GM23338 (cell line): Measurements from ENCODE around the gene GDF7. TPM values are rescaled to one million over a fixed set of nuclear protein-coding genes. Genes with fewer than 3 reads are reported as not detected.

ENCODE experiments used
- ATAC-seq: fragments of 200-7000 bp; cut with Tn5 transposase; 3 replicates; pipeline ENCODE4 v1.9.1; 2020
- DNase-seq: peaks from one replicate; pipeline ENCODE4 v3.0.0-alpha.2; 2015; ENCODE audit warnings: low spot score
- H2AFZ ChIP-seq: fragments of 200-600 bp; sonication (generic); 2 replicates; pipeline ENCODE4 v1.8.0; 2016; ENCODE audit warnings: antibody characterized with exemption, mild to moderate bottlenecking, moderate library complexity
- H3F3A ChIP-seq: fragments of 200-600 bp; sonication (generic); replicated peaks from 2 replicates; pipeline ENCODE4 v1.8.0; 2017; ENCODE audit warnings: antibody characterized with exemption, mixed run types, low read depth
- H3K27ac ChIP-seq: fragments of 200-600 bp; sonication (generic); 2 replicates; pipeline ENCODE4 v1.6.1; 2016; ENCODE audit warnings: low read depth
- H3K27me3 ChIP-seq: fragments of 200-600 bp; sonication (generic); 2 replicates; pipeline ENCODE4 v1.8.0; 2016; ENCODE audit warnings: mild to moderate bottlenecking, mixed run types, moderate library complexity; ENCODE audit not compliant: insufficient read depth
- H3K36me3 ChIP-seq: fragments of 200-600 bp; sonication (generic); 2 replicates; pipeline ENCODE4 v1.8.0; 2016; ENCODE audit warnings: mild to moderate bottlenecking; ENCODE audit not compliant: insufficient read depth
- H3K4me1 ChIP-seq: fragments of 200-600 bp; sonication (generic); 2 replicates; pipeline ENCODE4 v1.8.0; 2016; ENCODE audit warnings: mild to moderate bottlenecking, moderate library complexity; ENCODE audit not compliant: insufficient read depth
- H3K4me2 ChIP-seq: fragments of 200-600 bp; sonication (generic); 2 replicates; pipeline ENCODE4 v1.7.1; 2017; ENCODE audit warnings: mixed run types
- H3K4me3 ChIP-seq: fragments of 200-600 bp; sonication (generic); 2 replicates; pipeline ENCODE4 v1.6.1; 2016; ENCODE audit warnings: mixed run types
- H3K79me2 ChIP-seq: fragments of 200-600 bp; sonication (generic); replicated peaks from 2 replicates; pipeline ENCODE4 v1.8.0; 2017; ENCODE audit warnings: mild to moderate bottlenecking; ENCODE audit not compliant: insufficient read depth
- H3K9me2 ChIP-seq: fragments of 200-600 bp; sonication (generic); 2 replicates; pipeline ENCODE4 v1.8.0; 2017; ENCODE audit not compliant: insufficient read depth
- H4K20me1 ChIP-seq: fragments of 200-600 bp; sonication (generic); replicated peaks from 2 replicates; pipeline ENCODE4 v1.8.0; 2017; ENCODE audit warnings: mild to moderate bottlenecking; ENCODE audit not compliant: insufficient read depth
- H3K27ac Mint-ChIP-seq: 2 replicates; pipeline ENCODE4 v1.8.0; 2020; ENCODE audit warnings: inconsistent platforms, mild to moderate bottlenecking, moderate library complexity, mixed read lengths
- H3K27me3 Mint-ChIP-seq: 3 replicates; pipeline ENCODE4 v1.8.0; 2022; ENCODE audit warnings: low read depth, mild to moderate bottlenecking, moderate library complexity, mixed read lengths, inconsistent platforms; ENCODE audit not compliant: insufficient read depth, poor library complexity
- H3K36me3 Mint-ChIP-seq: 3 replicates; pipeline ENCODE4 v1.8.0; 2021; ENCODE audit warnings: low read depth, mild to moderate bottlenecking, inconsistent platforms, moderate library complexity, mixed read lengths
- H3K4me1 Mint-ChIP-seq: 3 replicates; pipeline ENCODE4 v1.8.0; 2020; ENCODE audit warnings: mild to moderate bottlenecking, inconsistent platforms, mixed read lengths
- H3K4me3 Mint-ChIP-seq: 3 replicates; pipeline ENCODE4 v1.8.0; 2021; ENCODE audit warnings: moderate library complexity, mild to moderate bottlenecking, inconsistent platforms, mixed read lengths
- H3K9me3 Mint-ChIP-seq: 3 replicates; pipeline ENCODE4 v1.8.0; 2020; ENCODE audit warnings: moderate library complexity, mild to moderate bottlenecking, inconsistent platforms, mixed read lengths
- CREB1 ChIP-seq: fragments of 250-450 bp; sonication (Bioruptor Pico); IDR thresholded peaks from 2 replicates; pipeline ENCODE4 v1.5.0; 2020; ENCODE audit warnings: low read depth, mild to moderate bottlenecking, moderate library complexity
- EZH2 ChIP-seq: fragments of 200-600 bp; sonication (generic); IDR thresholded peaks from one replicate; pipeline ENCODE4 v1.8.0; 2017; ENCODE audit warnings: antibody characterized with exemption, mild to moderate bottlenecking, low read depth; ENCODE audit not compliant: unreplicated experiment
- REST ChIP-seq: IDR thresholded peaks from one replicate; pipeline ENCODE4 v1.6.1; 2018; ENCODE audit warnings: antibody characterized with exemption; ENCODE audit not compliant: unreplicated experiment
- ZNF331 ChIP-seq: fragments of 250-450 bp; sonication (Bioruptor Pico); IDR thresholded peaks from 2 replicates; pipeline ENCODE4 v1.5.0; 2020; ENCODE audit warnings: low read depth, mild to moderate bottlenecking, moderate library complexity
- ZNF462 ChIP-seq: fragments of 250-450 bp; sonication (Bioruptor Pico); IDR thresholded peaks from 2 replicates; pipeline ENCODE4 v1.5.0; 2020; ENCODE audit warnings: mild to moderate bottlenecking, moderate library complexity
- polyA plus RNA-seq: library from polyadenylated mRNA; unstranded; fragments of >200 nt; fragmentation: Nextera tagmentation; extraction: Ambion mirVana; gene quantifications from 2 replicates; pipeline ENCODE4 v1.2.1, GENCODE V29; 2016
- total RNA-seq: library from RNA; depleted of rRNA; stranded (reverse); fragments of >200 nt; shearing (Covaris generic); gene quantifications from 2 replicates; pipeline ENCODE4 v1.2.3, GENCODE V29; 2014

The GDF7 gene
- total and polyA plus RNA-seq, 2 experiments from 2014 or later: 0.19 to 0.52 TPM

GRCh38 chr2:20627712-20628380 lies 39.1 kb upstream of the GDF7 start:
- no peak overlapping the region for H3K27ac Mint-ChIP-seq
- H3K4me2 ChIP-seq: no peak overlapping the region

More at GRCh38 chr2:20627712-20628380, 39.1 kb upstream of the GDF7 start:
- ATAC-seq (no peak), DNase-seq (no peak)
- H3K4me3 ChIP-seq: no peak overlapping the region
- no peaks in the 10 kb centered on the region; the same call in 1 of the 2 replicates for H3K4me1 ChIP-seq
- TF ChIP-seq EZH2 (no peak), ZNF331 (CRISPR knock-in tag) (no peak), REST (no peak), CREB1 (CRISPR knock-in tag) (no peak), ZNF462 (CRISPR knock-in tag) (no peak)
- no peaks in the 10 kb centered on the region for H3K36me3 ChIP-seq
- no peak overlapping the region for H3K4me3 Mint-ChIP-seq
- H3K27ac ChIP-seq: no peak overlapping the region
- no peaks in the 10 kb centered on the region for H3K79me2 ChIP-seq
- peaks cover 14% of the 10 kb centered on the region for H3K4me1 Mint-ChIP-seq
- H3K27me3 Mint-ChIP-seq: peaks cover 3% of the 10 kb centered on the region
- H3F3A ChIP-seq: no peaks in the 10 kb centered on the region
- no peaks in the 10 kb centered on the region for H4K20me1 ChIP-seq
- H3K9me3 Mint-ChIP-seq: no peaks in the 10 kb centered on the region
- H2AFZ ChIP-seq: no peak overlapping the region
- H3K9me2 ChIP-seq: no peaks in the 10 kb centered on the region; the same call in 1 of the 2 replicates
- H3K27me3 ChIP-seq: no peaks in the 10 kb centered on the region
- H3K36me3 Mint-ChIP-seq: no peaks in the 10 kb centered on the region; the same call in 2 of the 3 replicates
